ENCODE results near the gene UGT1A5. TPM values are rescaled to one million over a fixed set of nuclear protein-coding genes. Genes with fewer than 3 reads are reported as not detected.
"Not testable (repeated sequence)": the region's sequence is repeated elsewhere in the genome, so short reads cannot be mapped to it uniquely, and the experiment has no call there.

The UGT1A5 gene
- total RNA-seq, 2 experiments from 2014 or later, result not detected

- H3K9me3 Mint-ChIP-seq (ENCODE audit: low read depth), result no peaks in the 10 kb centered on the region
- no peak within 1 kb of the TSS for H3K4me3 Mint-ChIP-seq
- DNase-seq (no peak), ATAC-seq (no peak)
- peaks cover 17% of the 10 kb centered on the region for H3K27me3 Mint-ChIP-seq
- CTCF ChIA-PET, result no interaction called here
- H3K36me3 Mint-ChIP-seq (ENCODE audit: low read depth), result no peaks in the 10 kb centered on the region
- no peak within 1 kb of the TSS for H3K27ac Mint-ChIP-seq
- no peaks in the 10 kb centered on the region for H3K4me1 Mint-ChIP-seq
- POLR2A ChIA-PET, result no interaction called here
- intact Hi-C loops (cut with DNase I, micrococcal nuclease), result loop anchor here in 1 of 2 experiments (10.0 kb wide), 1 partner anchor 414 kb away; the partner anchor contains the start of gene SAG
Observed at GRCh38 chr2:233718552-233718951, 5.8 kb downstream of the UGT1A5 start, which contains the start of gene UGT1A4. Gene UGT1A4 (plus strand): TSS chr2:233718736. CDS start chr2:233718821, 85 bp downstream.

- Mint-ChIP-seq H3K9me3 (ENCODE audit: low read depth) (no peaks in the 10 kb centered on the region), H3K4me3 (no peak within 1 kb of the TSS), H3K4me1 (no peaks in the 10 kb centered on the region), H3K27ac (no peak within 1 kb of the TSS), H3K27me3 (peaks cover 9% of the 10 kb centered on the region), H3K36me3 (ENCODE audit: low read depth) (no peaks in the 10 kb centered on the region)
- no peak for DNase-seq
- ChIA-PET POLR2A (no interaction called here), CTCF (interaction anchor here (0.7 kb wide), 1 partner anchor 836 kb away, joined by 3 read pairs; no protein-coding TSS in a partner anchor)
- no peak for ATAC-seq
- intact Hi-C loops (cut with DNase I, micrococcal nuclease), result no loop called here
Observed at GRCh38 chr2:233728723-233729301, 16.1 kb downstream of the UGT1A5 start, which contains the start of gene UGT1A3. Gene UGT1A3 (plus strand): TSS chr2:233729042. CDS start chr2:233729127, 85 bp downstream.

- ChIA-PET POLR2A (interaction anchor here (0.6 kb wide), 1 partner anchor 803 kb away, joined by 4 read pairs; no protein-coding TSS in a partner anchor), CTCF (interaction anchor here (1.5 kb wide), 1 partner anchor 20 kb away, joined by 3 read pairs; no protein-coding TSS in a partner anchor)
- intact Hi-C loops (cut with DNase I, micrococcal nuclease); H3K36me3 Mint-ChIP-seq (ENCODE audit: low read depth); H3K9me3 Mint-ChIP-seq (ENCODE audit: low read depth); ATAC-seq; H3K4me1 Mint-ChIP-seq; H3K4me3 Mint-ChIP-seq; H3K27ac Mint-ChIP-seq; DNase-seq: not testable (repeated sequence)
- peaks cover 24% of the 10 kb centered on the region for H3K27me3 Mint-ChIP-seq
Observed at GRCh38 chr2:233736868-233737653, 24.4 kb downstream of the UGT1A5 start.

- POLR2A ChIA-PET, result no interaction called here
- no peaks in the 10 kb centered on the region for H3K36me3 Mint-ChIP-seq (ENCODE audit: low read depth)
- H3K9me3 Mint-ChIP-seq (ENCODE audit: low read depth), result no peaks in the 10 kb centered on the region
- H3K27me3 Mint-ChIP-seq, result peaks cover 19% of the 10 kb centered on the region
- DNase-seq (no peak), ATAC-seq (no peak)
- CTCF ChIA-PET, result interaction anchor here (0.6 kb wide), 1 partner anchor 172 kb away, joined by 4 read pairs; no protein-coding TSS in a partner anchor
- H3K4me3 Mint-ChIP-seq, result no peak overlapping the region
- no peaks in the 10 kb centered on the region for H3K4me1 Mint-ChIP-seq
- intact Hi-C loops (cut with DNase I, micrococcal nuclease), result no loop called here
- H3K27ac Mint-ChIP-seq, result no peak overlapping the region
Observed at GRCh38 chr2:233740870-233741269, 28.2 kb downstream of the UGT1A5 start.

GRCh38 chr2:233743464-233744259, 31.0 kb downstream of the UGT1A5 start:
- H3K36me3 Mint-ChIP-seq (ENCODE audit: low read depth), result no peaks in the 10 kb centered on the region
- H3K9me3 Mint-ChIP-seq (ENCODE audit: low read depth), result no peaks in the 10 kb centered on the region
- H3K4me1 Mint-ChIP-seq, result no peaks in the 10 kb centered on the region
- POLR2A ChIA-PET, result no interaction called here
- DNase-seq (no peak), ATAC-seq (no peak)
- no peak overlapping the region for H3K27ac Mint-ChIP-seq
- CTCF ChIA-PET, result no interaction called here
- no peak overlapping the region for H3K4me3 Mint-ChIP-seq
- peaks cover 19% of the 10 kb centered on the region for H3K27me3 Mint-ChIP-seq
- intact Hi-C loops (cut with DNase I, micrococcal nuclease), result no loop called here

GRCh38 chr2:233745073-233745755, 32.5 kb downstream of the UGT1A5 start:
- Mint-ChIP-seq H3K4me3 (no peak overlapping the region), H3K27me3 (peaks cover 24% of the 10 kb centered on the region), H3K9me3 (ENCODE audit: low read depth) (peaks cover 6% of the 10 kb centered on the region), H3K36me3 (ENCODE audit: low read depth) (no peaks in the 10 kb centered on the region), H3K4me1 (no peaks in the 10 kb centered on the region), H3K27ac (no peak overlapping the region)
- intact Hi-C loops (cut with DNase I, micrococcal nuclease), result no loop called here
- CTCF ChIA-PET, result no interaction called here
- POLR2A ChIA-PET, result no interaction called here
- ATAC-seq, result no peak
- no peak for DNase-seq

- DNase-seq; intact Hi-C loops (cut with DNase I, micrococcal nuclease); CTCF ChIA-PET; H3K27ac Mint-ChIP-seq; ATAC-seq; H3K4me1 Mint-ChIP-seq; POLR2A ChIA-PET; H3K36me3 Mint-ChIP-seq (ENCODE audit: low read depth); H3K9me3 Mint-ChIP-seq (ENCODE audit: low read depth); H3K4me3 Mint-ChIP-seq: not testable (repeated sequence)
- peaks cover 23% of the 10 kb centered on the region for H3K27me3 Mint-ChIP-seq
Observed at GRCh38 chr2:233745838-233746237, 33.1 kb downstream of the UGT1A5 start.

GRCh38 chr2:233746475-233747282, 34.0 kb downstream of the UGT1A5 start:
- ChIA-PET POLR2A (no interaction called here), CTCF (no interaction called here)
- intact Hi-C loops (cut with DNase I, micrococcal nuclease), result no loop called here
- H3K4me3 Mint-ChIP-seq, result no peak overlapping the region
- H3K27me3 Mint-ChIP-seq, result peaks cover 22% of the 10 kb centered on the region
- DNase-seq (no peak), ATAC-seq (no peak)
- H3K36me3 Mint-ChIP-seq (ENCODE audit: low read depth), result no peaks in the 10 kb centered on the region
- H3K4me1 Mint-ChIP-seq, result no peaks in the 10 kb centered on the region
- no peak overlapping the region for H3K27ac Mint-ChIP-seq
- H3K9me3 Mint-ChIP-seq (ENCODE audit: low read depth), result peaks cover 8% of the 10 kb centered on the region

GRCh38 chr2:233747283-233747544, 34.5 kb downstream of the UGT1A5 start:
- Mint-ChIP-seq H3K9me3 (ENCODE audit: low read depth) (peaks cover 8% of the 10 kb centered on the region), H3K4me3 (no peak overlapping the region), H3K4me1 (no peaks in the 10 kb centered on the region), H3K36me3 (ENCODE audit: low read depth) (no peaks in the 10 kb centered on the region), H3K27me3 (peaks cover 24% of the 10 kb centered on the region), H3K27ac (no peak overlapping the region)
- DNase-seq (no peak), ATAC-seq (no peak)
- intact Hi-C loops (cut with DNase I, micrococcal nuclease), result no loop called here
- ChIA-PET POLR2A (no interaction called here), CTCF (no interaction called here)

GRCh38 chr2:233750689-233751088, 38.0 kb downstream of the UGT1A5 start:
- H3K4me3 Mint-ChIP-seq; ATAC-seq; POLR2A ChIA-PET; H3K27ac Mint-ChIP-seq; intact Hi-C loops (cut with DNase I, micrococcal nuclease); H3K36me3 Mint-ChIP-seq (ENCODE audit: low read depth); DNase-seq; H3K9me3 Mint-ChIP-seq (ENCODE audit: low read depth); H3K4me1 Mint-ChIP-seq: not testable (repeated sequence)
- H3K27me3 Mint-ChIP-seq, result peaks cover 24% of the 10 kb centered on the region
- CTCF ChIA-PET, result interaction anchor here (0.7 kb wide), 1 partner anchor 58 kb away, joined by 3 read pairs; no protein-coding TSS in a partner anchor
